ENCODE measurements around the gene CYP26C1.

Gene CYP26C1

GRCh38 chr10:93077860-93078337 is 17.3 kb downstream of the CYP26C1 start:
- Mint-ChIP-seq H3K4me3 (no peak overlapping the region), H3K9me3 (no peaks in the 10 kb centered on the region), H3K4me1 (ENCODE audit: low read depth) (peaks cover 28% of the 10 kb centered on the region), H3K36me3 (ENCODE audit: low read depth) (no peaks in the 10 kb centered on the region), H3K27me3 (peaks cover 87% of the 10 kb centered on the region), H3K27ac (no peak overlapping the region)
- intact Hi-C loops (cut with micrococcal nuclease), result no loop called here

- no peak overlapping the region for H3K27ac Mint-ChIP-seq
- peaks cover 72% of the 10 kb centered on the region for H3K27me3 Mint-ChIP-seq
These were observed 19.2 kb downstream of the CYP26C1 start for GRCh38 chr10:93079663-93080349.

GRCh38 chr10:93080350-93081046 is 19.9 kb downstream of the CYP26C1 start:
- H3K27me3 Mint-ChIP-seq, result peaks cover 66% of the 10 kb centered on the region
- no peak overlapping the region for H3K4me3 Mint-ChIP-seq
- H3K27ac Mint-ChIP-seq, result no peak overlapping the region
- no peaks in the 10 kb centered on the region for H3K36me3 Mint-ChIP-seq (ENCODE audit: low read depth)
- peaks cover 5% of the 10 kb centered on the region for H3K4me1 Mint-ChIP-seq (ENCODE audit: low read depth)
- intact Hi-C loops (cut with micrococcal nuclease), result loop anchor here (1.0 to 10.0 kb wide), 4 partner anchors 142 to 434 kb away; no protein-coding TSS in a partner anchor
- no peaks in the 10 kb centered on the region for H3K9me3 Mint-ChIP-seq

More at GRCh38 chr10:93079663-93080349, 19.2 kb downstream of the CYP26C1 start:
- no peaks in the 10 kb centered on the region for H3K36me3 Mint-ChIP-seq (ENCODE audit: low read depth)
- peaks cover 10% of the 10 kb centered on the region for H3K4me1 Mint-ChIP-seq (ENCODE audit: low read depth)
- intact Hi-C loops (cut with micrococcal nuclease), result loop anchor here (1.0 to 10.0 kb wide), 4 partner anchors 143 to 435 kb away; no protein-coding TSS in a partner anchor
- no peak overlapping the region for H3K4me3 Mint-ChIP-seq
- H3K9me3 Mint-ChIP-seq, result no peaks in the 10 kb centered on the region

GRCh38 chr10:93081318-93081717 is 20.7 kb downstream of the CYP26C1 start:
- Mint-ChIP-seq H3K4me1 (ENCODE audit: low read depth) (peaks cover 5% of the 10 kb centered on the region), H3K27ac (no peak overlapping the region), H3K9me3 (no peaks in the 10 kb centered on the region), H3K27me3 (peaks cover 63% of the 10 kb centered on the region), H3K36me3 (ENCODE audit: low read depth) (no peaks in the 10 kb centered on the region), H3K4me3 (no peak overlapping the region)
- intact Hi-C loops (cut with micrococcal nuclease), result loop anchor here (2.0 to 10.0 kb wide), 2 partner anchors 141 to 433 kb away; no protein-coding TSS in a partner anchor

- peaks cover 5% of the 10 kb centered on the region for H3K4me1 Mint-ChIP-seq (ENCODE audit: low read depth)
- no peaks in the 10 kb centered on the region for H3K36me3 Mint-ChIP-seq (ENCODE audit: low read depth)
- H3K9me3 Mint-ChIP-seq, result no peaks in the 10 kb centered on the region
- no peak overlapping the region for H3K4me3 Mint-ChIP-seq
- intact Hi-C loops (cut with micrococcal nuclease), result loop anchor here (2.0 to 10.0 kb wide), 2 partner anchors 141 to 433 kb away; no protein-coding TSS in a partner anchor
- peaks cover 60% of the 10 kb centered on the region for H3K27me3 Mint-ChIP-seq
- no peak overlapping the region for H3K27ac Mint-ChIP-seq
These were observed 21.2 kb downstream of the CYP26C1 start for GRCh38 chr10:93081834-93082233.

- Mint-ChIP-seq H3K4me1 (ENCODE audit: low read depth) (peaks cover 5% of the 10 kb centered on the region), H3K27me3 (peaks cover 61% of the 10 kb centered on the region), H3K4me3 (no peak overlapping the region), H3K36me3 (ENCODE audit: low read depth) (no peaks in the 10 kb centered on the region), H3K27ac (no peak overlapping the region), H3K9me3 (no peaks in the 10 kb centered on the region)
- intact Hi-C loops (cut with micrococcal nuclease), result loop anchor here (10.0 kb wide), 1 partner anchor 431 kb away; no protein-coding TSS in a partner anchor
These were observed 23.3 kb downstream of the CYP26C1 start for GRCh38 chr10:93083743-93084539.

GRCh38 chr10:93085272-93085859 is 24.8 kb downstream of the CYP26C1 start:
- H3K27me3 Mint-ChIP-seq, result peaks cover 53% of the 10 kb centered on the region
- no peak overlapping the region for H3K27ac Mint-ChIP-seq
- H3K4me1 Mint-ChIP-seq (ENCODE audit: low read depth), result no peaks in the 10 kb centered on the region
- intact Hi-C loops (cut with micrococcal nuclease), result loop anchor here (10.0 kb wide), 1 partner anchor 429 kb away; no protein-coding TSS in a partner anchor
- no peaks in the 10 kb centered on the region for H3K9me3 Mint-ChIP-seq
- H3K4me3 Mint-ChIP-seq, result no peak overlapping the region
- H3K36me3 Mint-ChIP-seq (ENCODE audit: low read depth), result no peaks in the 10 kb centered on the region

GRCh38 chr10:93086289-93086688 is 25.7 kb downstream of the CYP26C1 start:
- no peak overlapping the region for H3K27ac Mint-ChIP-seq
- intact Hi-C loops (cut with micrococcal nuclease), result loop anchor here (10.0 kb wide), 1 partner anchor 429 kb away; no protein-coding TSS in a partner anchor
- no peaks in the 10 kb centered on the region for H3K4me1 Mint-ChIP-seq (ENCODE audit: low read depth)
- peaks cover 49% of the 10 kb centered on the region for H3K27me3 Mint-ChIP-seq
- no peak overlapping the region for H3K4me3 Mint-ChIP-seq
- no peaks in the 10 kb centered on the region for H3K9me3 Mint-ChIP-seq
- H3K36me3 Mint-ChIP-seq (ENCODE audit: low read depth), result no peaks in the 10 kb centered on the region

GRCh38 chr10:93087846-93088245 is 27.2 kb downstream of the CYP26C1 start:
- Mint-ChIP-seq H3K36me3 (ENCODE audit: low read depth) (no peaks in the 10 kb centered on the region), H3K4me1 (ENCODE audit: low read depth) (no peaks in the 10 kb centered on the region), H3K27me3 (peaks cover 41% of the 10 kb centered on the region), H3K4me3 (no peak overlapping the region), H3K27ac (no peak overlapping the region), H3K9me3 (no peaks in the 10 kb centered on the region)
- intact Hi-C loops (cut with micrococcal nuclease), result loop anchor here (10.0 kb wide), 1 partner anchor 427 kb away; no protein-coding TSS in a partner anchor

- Mint-ChIP-seq H3K9me3 (no peaks in the 10 kb centered on the region), H3K4me3 (no peak overlapping the region), H3K27me3 (peaks cover 42% of the 10 kb centered on the region), H3K4me1 (ENCODE audit: low read depth) (no peaks in the 10 kb centered on the region), H3K27ac (no peak overlapping the region), H3K36me3 (ENCODE audit: low read depth) (no peaks in the 10 kb centered on the region)
- intact Hi-C loops (cut with micrococcal nuclease), result loop anchor here (10.0 kb wide), 1 partner anchor 426 kb away; no protein-coding TSS in a partner anchor
These were observed 27.9 kb downstream of the CYP26C1 start for GRCh38 chr10:93088466-93088865.

- H3K27me3 Mint-ChIP-seq, result peaks cover 58% of the 10 kb centered on the region
- H3K27ac Mint-ChIP-seq, result no peak overlapping the region
- H3K4me3 Mint-ChIP-seq, result no peak overlapping the region
- intact Hi-C loops (cut with micrococcal nuclease), result no loop called here
- H3K4me1 Mint-ChIP-seq (ENCODE audit: low read depth), result no peaks in the 10 kb centered on the region
- no peaks in the 10 kb centered on the region for H3K9me3 Mint-ChIP-seq
- no peaks in the 10 kb centered on the region for H3K36me3 Mint-ChIP-seq (ENCODE audit: low read depth)
These were observed 30.0 kb downstream of the CYP26C1 start for GRCh38 chr10:93090619-93091018.

GRCh38 chr10:93091960-93092359 is 31.4 kb downstream of the CYP26C1 start:
- H3K9me3 Mint-ChIP-seq, result no peaks in the 10 kb centered on the region
- no peak overlapping the region for H3K4me3 Mint-ChIP-seq
- H3K36me3 Mint-ChIP-seq (ENCODE audit: low read depth), result no peaks in the 10 kb centered on the region
- H3K4me1 Mint-ChIP-seq (ENCODE audit: low read depth), result no peaks in the 10 kb centered on the region
- intact Hi-C loops (cut with micrococcal nuclease), result no loop called here
- H3K27me3 Mint-ChIP-seq, result peaks cover 50% of the 10 kb centered on the region
- H3K27ac Mint-ChIP-seq, result no peak overlapping the region

- H3K27me3 Mint-ChIP-seq, result peaks cover 38% of the 10 kb centered on the region
- intact Hi-C loops (cut with micrococcal nuclease), result no loop called here
- H3K4me1 Mint-ChIP-seq (ENCODE audit: low read depth), result no peaks in the 10 kb centered on the region
- H3K27ac Mint-ChIP-seq, result no peak overlapping the region
- no peak overlapping the region for H3K4me3 Mint-ChIP-seq
- no peaks in the 10 kb centered on the region for H3K36me3 Mint-ChIP-seq (ENCODE audit: low read depth)
- no peaks in the 10 kb centered on the region for H3K9me3 Mint-ChIP-seq
These were observed 34.6 kb downstream of the CYP26C1 start for GRCh38 chr10:93095225-93095624.

Measured in dendritic cell treated with granulocyte-macrophage colony-stimulating factor and Interleukin-4, amounts not matched to agents 40 ng/mL and 50 ng/mL, for 4 days (primary cell).